ENCODE measurements around the gene ASB2. TPM values are rescaled to one million over a fixed set of nuclear protein-coding genes. Genes with fewer than 3 reads are reported as not detected.
A peak's percentile ranks its signal among the peaks of the same experiment; 100 is the strongest.

Gene ASB2
- total and polyA plus RNA-seq, 2 of the 13 experiments (the other 11 are each of a cell fraction or from before 2014, with no cell fraction given) = 0.82 to 4.1 TPM

DNA sequence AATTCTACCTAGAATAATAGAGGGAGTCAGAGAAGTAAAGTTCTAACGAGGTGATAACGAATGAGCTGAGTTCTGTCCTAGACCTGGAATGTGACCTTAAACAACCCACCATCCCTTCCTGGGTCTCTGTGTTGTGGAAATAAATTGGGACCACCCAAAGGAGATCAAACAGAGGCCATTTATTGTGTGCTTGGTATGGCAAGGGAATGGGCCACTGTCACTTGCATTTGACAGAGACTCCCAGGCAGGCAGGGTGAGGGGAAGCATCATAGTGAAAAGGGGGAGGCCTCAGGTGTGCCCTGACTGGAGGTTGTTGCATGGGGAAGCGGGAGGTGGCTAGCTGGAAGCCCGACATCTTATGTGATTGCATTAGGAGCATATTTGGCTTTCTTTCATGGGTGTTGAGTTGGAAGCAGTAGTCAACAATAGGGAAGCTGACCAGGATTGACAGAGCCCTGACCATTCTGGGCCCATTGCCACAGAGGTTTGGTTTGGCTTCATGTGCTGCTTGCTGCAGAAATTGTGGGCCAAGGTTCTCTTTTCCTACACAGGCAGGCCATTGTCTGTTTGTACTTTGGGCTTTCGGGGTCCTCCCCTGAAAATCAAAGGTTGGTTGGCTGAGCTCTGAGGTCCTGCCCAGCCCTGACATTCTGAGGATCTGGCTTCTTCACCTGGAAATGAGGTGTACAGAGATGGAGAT lies 66.8 kb downstream of the ASB2 start (continued):
- TF ChIP-seq, protein P1, sequence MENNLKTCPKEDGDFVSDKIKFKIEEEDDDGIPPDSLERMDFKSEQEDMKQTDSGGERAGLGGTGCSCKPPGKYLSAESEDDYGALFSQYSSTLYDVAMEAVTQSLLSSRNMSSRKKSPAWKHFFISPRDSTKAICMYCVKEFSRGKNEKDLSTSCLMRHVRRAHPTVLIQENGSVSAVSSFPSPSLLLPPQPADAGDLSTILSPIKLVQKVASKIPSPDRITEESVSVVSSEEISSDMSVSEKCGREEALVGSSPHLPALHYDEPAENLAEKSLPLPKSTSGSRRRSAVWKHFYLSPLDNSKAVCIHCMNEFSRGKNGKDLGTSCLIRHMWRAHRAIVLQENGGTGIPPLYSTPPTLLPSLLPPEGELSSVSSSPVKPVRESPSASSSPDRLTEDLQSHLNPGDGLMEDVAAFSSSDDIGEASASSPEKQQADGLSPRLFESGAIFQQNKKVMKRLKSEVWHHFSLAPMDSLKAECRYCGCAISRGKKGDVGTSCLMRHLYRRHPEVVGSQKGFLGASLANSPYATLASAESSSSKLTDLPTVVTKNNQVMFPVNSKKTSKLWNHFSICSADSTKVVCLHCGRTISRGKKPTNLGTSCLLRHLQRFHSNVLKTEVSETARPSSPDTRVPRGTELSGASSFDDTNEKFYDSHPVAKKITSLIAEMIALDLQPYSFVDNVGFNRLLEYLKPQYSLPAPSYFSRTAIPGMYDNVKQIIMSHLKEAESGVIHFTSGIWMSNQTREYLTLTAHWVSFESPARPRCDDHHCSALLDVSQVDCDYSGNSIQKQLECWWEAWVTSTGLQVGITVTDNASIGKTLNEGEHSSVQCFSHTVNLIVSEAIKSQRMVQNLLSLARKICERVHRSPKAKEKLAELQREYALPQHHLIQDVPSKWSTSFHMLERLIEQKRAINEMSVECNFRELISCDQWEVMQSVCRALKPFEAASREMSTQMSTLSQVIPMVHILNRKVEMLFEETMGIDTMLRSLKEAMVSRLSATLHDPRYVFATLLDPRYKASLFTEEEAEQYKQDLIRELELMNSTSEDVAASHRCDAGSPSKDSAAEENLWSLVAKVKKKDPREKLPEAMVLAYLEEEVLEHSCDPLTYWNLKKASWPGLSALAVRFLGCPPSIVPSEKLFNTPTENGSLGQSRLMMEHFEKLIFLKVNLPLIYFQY (CRISPR knock-in tag; IDR thresholded peaks at IDR 0.05; ENCODE audit: borderline replicate concordance) = peak; percentile 75; the same call in 1 of the 2 replicates
- TF ChIP-seq, protein P2, sequence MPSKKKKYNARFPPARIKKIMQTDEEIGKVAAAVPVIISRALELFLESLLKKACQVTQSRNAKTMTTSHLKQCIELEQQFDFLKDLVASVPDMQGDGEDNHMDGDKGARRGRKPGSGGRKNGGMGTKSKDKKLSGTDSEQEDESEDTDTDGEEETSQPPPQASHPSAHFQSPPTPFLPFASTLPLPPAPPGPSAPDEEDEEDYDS (CRISPR knock-in tag; IDR thresholded peaks at IDR 0.05) = peak; percentile 47; the same call in 1 of the 2 replicates
- TF ChIP-seq GABPA (IDR thresholded peaks at IDR 0.05; ENCODE audit: low read depth, low read length) (no peak), GABPA (CRISPR knock-in tag; IDR thresholded peaks at IDR 0.05; ENCODE audit: low read depth) (no peak), TOE1 (CRISPR knock-in tag; IDR thresholded peaks at IDR 0.05) (no peak), MYC (CRISPR knock-in tag; IDR thresholded peaks at IDR 0.05; ENCODE audit: borderline replicate concordance) (peak; percentile 22; the same call in 1 of the 2 replicates), RCOR2 (CRISPR knock-in tag; IDR thresholded peaks at IDR 0.05) (peak; percentile 62), IKZF5 (CRISPR knock-in tag; IDR thresholded peaks at IDR 0.05) (peak; percentile 25; the same call in 1 of the 2 replicates), SAP130 (CRISPR knock-in tag; IDR thresholded peaks at IDR 0.05; ENCODE audit: low read depth) (peak; percentile 37), STAT6 (CRISPR knock-in tag; IDR thresholded peaks at IDR 0.05; ENCODE audit: borderline replicate concordance) (0 out of 2 replicates have a peak, but pooled peaks have one; percentile 63), ZNF589 (CRISPR knock-in tag; conservative IDR thresholded peaks at IDR 0.05) (0 out of 2 replicates have a peak, but pooled peaks have one; percentile 34), ZFP91 (CRISPR knock-in tag; IDR thresholded peaks at IDR 0.05; ENCODE audit: borderline replicate concordance) (peak; percentile 30; the same call in 1 of the 2 replicates)
- TF ChIP-seq, protein P3, sequence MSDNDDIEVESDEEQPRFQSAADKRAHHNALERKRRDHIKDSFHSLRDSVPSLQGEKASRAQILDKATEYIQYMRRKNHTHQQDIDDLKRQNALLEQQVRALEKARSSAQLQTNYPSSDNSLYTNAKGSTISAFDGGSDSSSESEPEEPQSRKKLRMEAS (IDR thresholded peaks at IDR 0.05) = peak; percentile 31; the same call in 1 of the 2 replicates
- TF ChIP-seq, protein P4, sequence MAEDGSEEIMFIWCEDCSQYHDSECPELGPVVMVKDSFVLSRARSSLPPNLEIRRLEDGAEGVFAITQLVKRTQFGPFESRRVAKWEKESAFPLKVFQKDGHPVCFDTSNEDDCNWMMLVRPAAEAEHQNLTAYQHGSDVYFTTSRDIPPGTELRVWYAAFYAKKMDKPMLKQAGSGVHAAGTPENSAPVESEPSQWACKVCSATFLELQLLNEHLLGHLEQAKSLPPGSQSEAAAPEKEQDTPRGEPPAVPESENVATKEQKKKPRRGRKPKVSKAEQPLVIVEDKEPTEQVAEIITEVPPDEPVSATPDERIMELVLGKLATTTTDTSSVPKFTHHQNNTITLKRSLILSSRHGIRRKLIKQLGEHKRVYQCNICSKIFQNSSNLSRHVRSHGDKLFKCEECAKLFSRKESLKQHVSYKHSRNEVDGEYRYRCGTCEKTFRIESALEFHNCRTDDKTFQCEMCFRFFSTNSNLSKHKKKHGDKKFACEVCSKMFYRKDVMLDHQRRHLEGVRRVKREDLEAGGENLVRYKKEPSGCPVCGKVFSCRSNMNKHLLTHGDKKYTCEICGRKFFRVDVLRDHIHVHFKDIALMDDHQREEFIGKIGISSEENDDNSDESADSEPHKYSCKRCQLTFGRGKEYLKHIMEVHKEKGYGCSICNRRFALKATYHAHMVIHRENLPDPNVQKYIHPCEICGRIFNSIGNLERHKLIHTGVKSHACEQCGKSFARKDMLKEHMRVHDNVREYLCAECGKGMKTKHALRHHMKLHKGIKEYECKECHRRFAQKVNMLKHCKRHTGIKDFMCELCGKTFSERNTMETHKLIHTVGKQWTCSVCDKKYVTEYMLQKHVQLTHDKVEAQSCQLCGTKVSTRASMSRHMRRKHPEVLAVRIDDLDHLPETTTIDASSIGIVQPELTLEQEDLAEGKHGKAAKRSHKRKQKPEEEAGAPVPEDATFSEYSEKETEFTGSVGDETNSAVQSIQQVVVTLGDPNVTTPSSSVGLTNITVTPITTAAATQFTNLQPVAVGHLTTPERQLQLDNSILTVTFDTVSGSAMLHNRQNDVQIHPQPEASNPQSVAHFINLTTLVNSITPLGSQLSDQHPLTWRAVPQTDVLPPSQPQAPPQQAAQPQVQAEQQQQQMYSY (CRISPR knock-in tag; IDR thresholded peaks at IDR 0.05) = 0 out of 2 replicates have a peak, but pooled peaks have one; percentile 18
